ENCODE results near the gene FNDC3B. TPM values are rescaled to one million over a fixed set of nuclear protein-coding genes. Genes with fewer than 3 reads are reported as not detected.

FNDC3B gene
- total RNA-seq, 1 donor from 2014 or later: 71.3 TPM

GRCh38 chr3:172142051-172142863 is 102.9 kb downstream of the FNDC3B start:
- DNase-seq (ENCODE audit: low read depth): peak; percentile 49
- no peak for TF ChIP-seq CTCF (IDR thresholded peaks at IDR 0.05; ENCODE audit: insufficient read depth, low read length, poor library complexity, severe bottlenecking)
- Histone ChIP-seq H3K4me3 (ENCODE audit: low read depth, low read length) (no peak overlapping the region), H3K27me3 (ENCODE audit: control insufficient read depth, insufficient read depth, low read length) (no peaks in the 10 kb centered on the region), H3K36me3 (ENCODE audit: control insufficient read depth, insufficient read depth, low read length) (no peaks in the 10 kb centered on the region)

DNA sequence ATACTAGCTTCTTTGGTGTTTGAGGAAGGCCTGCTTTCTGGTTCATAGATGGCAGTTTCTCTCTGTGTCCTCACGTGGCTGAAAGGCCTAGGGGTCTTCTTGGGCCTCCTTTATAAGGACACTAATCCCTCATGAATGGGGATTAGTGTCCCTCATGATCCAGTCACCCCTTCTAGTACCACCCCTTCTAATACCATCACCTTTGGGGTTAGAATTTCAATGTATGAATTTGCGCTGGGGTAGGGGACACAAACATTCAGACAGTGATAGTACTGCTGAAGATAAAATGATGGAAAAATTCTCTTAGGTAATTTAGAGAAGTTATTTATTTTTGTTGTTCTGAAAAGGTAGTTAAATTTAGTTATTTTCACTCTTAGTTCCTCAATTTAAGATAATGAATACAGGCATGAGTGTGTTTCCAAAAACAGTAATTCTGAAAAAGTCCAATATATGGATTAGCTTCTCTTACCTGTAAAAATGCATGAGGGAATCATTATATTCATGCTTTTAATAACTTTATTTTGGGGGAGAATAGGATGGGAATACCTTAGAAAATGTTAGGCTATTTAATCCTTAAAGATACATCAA is 103.6 kb downstream of the FNDC3B start:
- Histone ChIP-seq H3K4me3 (ENCODE audit: low read depth, low read length) (no peak overlapping the region), H3K27me3 (ENCODE audit: control insufficient read depth, insufficient read depth, low read length) (no peaks in the 10 kb centered on the region), H3K36me3 (ENCODE audit: control insufficient read depth, insufficient read depth, low read length) (no peaks in the 10 kb centered on the region)
- no peak for TF ChIP-seq CTCF (IDR thresholded peaks at IDR 0.05; ENCODE audit: insufficient read depth, low read length, poor library complexity, severe bottlenecking)
- no peak for DNase-seq (ENCODE audit: low read depth)

- Histone ChIP-seq H3K27me3 (ENCODE audit: control insufficient read depth, insufficient read depth, low read length) (no peaks in the 10 kb centered on the region), H3K4me3 (ENCODE audit: low read depth, low read length) (no peak overlapping the region), H3K36me3 (ENCODE audit: control insufficient read depth, insufficient read depth, low read length) (no peaks in the 10 kb centered on the region)
- TF ChIP-seq CTCF (IDR thresholded peaks at IDR 0.05; ENCODE audit: insufficient read depth, low read length, poor library complexity, severe bottlenecking): no peak
- no peak for DNase-seq (ENCODE audit: low read depth)
These were observed 104.5 kb downstream of the FNDC3B start for GRCh38 chr3:172143739-172144497.

- no peaks in the 10 kb centered on the region for H3K27me3 ChIP-seq (ENCODE audit: control insufficient read depth, insufficient read depth, low read length)
- no peaks in the 10 kb centered on the region for H3K36me3 ChIP-seq (ENCODE audit: control insufficient read depth, insufficient read depth, low read length)
- DNase-seq (ENCODE audit: low read depth): no peak
- no peak overlapping the region for H3K4me3 ChIP-seq (ENCODE audit: low read depth, low read length)
- no peak for TF ChIP-seq CTCF (IDR thresholded peaks at IDR 0.05; ENCODE audit: insufficient read depth, low read length, poor library complexity, severe bottlenecking)
These were observed 105.2 kb downstream of the FNDC3B start for GRCh38 chr3:172144601-172145000.

GRCh38 chr3:172145031-172145686 is 105.8 kb downstream of the FNDC3B start:
- Histone ChIP-seq H3K4me3 (ENCODE audit: low read depth, low read length) (no peak overlapping the region), H3K27me3 (ENCODE audit: control insufficient read depth, insufficient read depth, low read length) (no peaks in the 10 kb centered on the region), H3K36me3 (ENCODE audit: control insufficient read depth, insufficient read depth, low read length) (no peaks in the 10 kb centered on the region)
- no peak for TF ChIP-seq CTCF (IDR thresholded peaks at IDR 0.05; ENCODE audit: insufficient read depth, low read length, poor library complexity, severe bottlenecking)
- DNase-seq (ENCODE audit: low read depth): no peak

Data from kidney epithelial cell (primary cell).